ENCODE measurements around the gene CRYGN.

The CRYGN gene

DNA sequence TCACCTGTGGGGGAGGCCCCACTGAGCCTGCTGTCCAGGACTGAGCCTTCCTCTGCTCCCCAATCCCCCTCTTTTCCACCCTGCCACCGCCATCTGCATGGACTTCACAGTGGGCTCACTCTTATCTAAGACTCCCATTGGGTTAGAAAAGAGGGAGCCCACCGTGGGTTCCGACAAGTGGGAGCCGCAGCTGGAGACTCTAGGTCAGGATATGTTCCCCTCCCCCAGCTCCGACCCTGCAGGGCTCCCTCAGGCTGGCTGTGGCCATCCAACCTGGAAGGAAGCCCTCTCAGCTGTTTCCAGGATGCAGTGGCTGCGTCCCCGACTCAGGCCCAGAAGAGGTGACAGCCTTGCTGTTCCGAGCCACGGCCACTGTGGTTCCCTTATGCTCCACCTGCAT is 34.9 kb downstream of the CRYGN start:
- DNase-seq = no peak

DNA sequence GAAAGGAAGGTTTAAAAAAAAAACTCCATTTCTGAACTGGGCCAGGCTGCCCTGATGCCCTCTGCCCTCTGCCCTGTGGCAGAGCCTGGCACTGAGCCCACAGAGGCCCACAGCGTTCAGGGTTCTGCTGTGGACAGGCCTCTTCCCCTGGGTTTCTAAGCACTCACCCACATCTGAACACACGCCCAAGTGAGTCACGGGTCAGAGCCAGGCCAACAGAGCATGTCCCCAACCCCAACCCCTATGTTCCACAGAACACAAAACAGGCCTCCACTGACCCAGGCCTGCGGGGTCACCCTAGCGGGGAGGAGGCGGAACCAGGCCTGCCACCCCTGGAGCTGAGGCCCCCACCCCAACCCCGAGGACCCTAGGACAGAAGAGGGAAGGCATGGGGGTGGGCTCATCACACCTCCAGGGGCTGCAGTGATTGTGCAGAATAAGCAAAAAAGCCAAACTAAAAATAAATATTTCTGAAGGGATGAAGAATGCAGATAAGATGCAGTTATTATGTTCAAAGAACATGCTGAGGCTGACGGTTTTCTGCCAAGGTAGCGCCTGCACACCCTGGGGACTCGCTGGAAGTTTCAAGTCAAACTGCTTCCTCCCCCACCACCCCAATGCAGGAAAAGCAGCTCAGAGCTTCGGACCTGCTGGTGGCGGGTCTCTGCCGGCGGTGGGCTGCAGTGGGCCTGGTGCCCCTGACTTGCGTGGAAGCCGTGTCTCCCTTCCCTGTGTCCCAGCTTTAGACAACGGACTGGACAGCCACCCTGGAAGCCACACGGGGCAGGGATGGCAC is 35.5 kb downstream of the CRYGN start:
- no peak for DNase-seq

DNA sequence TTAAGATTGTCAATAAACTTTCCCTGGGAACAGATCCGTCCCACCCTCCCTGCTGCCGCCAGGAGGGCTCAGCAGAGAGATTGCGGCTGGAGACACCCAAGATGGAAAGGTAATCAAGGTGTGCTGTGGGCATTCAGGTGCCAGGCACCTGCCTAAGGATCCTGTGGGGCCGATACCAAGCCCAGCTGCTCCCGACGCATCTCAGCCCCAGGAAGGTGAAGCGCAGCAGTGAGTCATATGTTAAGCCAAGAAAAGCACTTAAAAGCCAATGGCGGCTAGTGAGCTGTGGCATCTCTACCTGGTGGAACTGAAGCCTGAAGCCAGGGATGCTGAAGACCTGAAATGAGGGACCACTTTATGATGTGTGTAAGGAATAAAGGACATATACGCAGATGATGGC is 36.2 kb downstream of the CRYGN start:
- DNase-seq = no peak

DNA sequence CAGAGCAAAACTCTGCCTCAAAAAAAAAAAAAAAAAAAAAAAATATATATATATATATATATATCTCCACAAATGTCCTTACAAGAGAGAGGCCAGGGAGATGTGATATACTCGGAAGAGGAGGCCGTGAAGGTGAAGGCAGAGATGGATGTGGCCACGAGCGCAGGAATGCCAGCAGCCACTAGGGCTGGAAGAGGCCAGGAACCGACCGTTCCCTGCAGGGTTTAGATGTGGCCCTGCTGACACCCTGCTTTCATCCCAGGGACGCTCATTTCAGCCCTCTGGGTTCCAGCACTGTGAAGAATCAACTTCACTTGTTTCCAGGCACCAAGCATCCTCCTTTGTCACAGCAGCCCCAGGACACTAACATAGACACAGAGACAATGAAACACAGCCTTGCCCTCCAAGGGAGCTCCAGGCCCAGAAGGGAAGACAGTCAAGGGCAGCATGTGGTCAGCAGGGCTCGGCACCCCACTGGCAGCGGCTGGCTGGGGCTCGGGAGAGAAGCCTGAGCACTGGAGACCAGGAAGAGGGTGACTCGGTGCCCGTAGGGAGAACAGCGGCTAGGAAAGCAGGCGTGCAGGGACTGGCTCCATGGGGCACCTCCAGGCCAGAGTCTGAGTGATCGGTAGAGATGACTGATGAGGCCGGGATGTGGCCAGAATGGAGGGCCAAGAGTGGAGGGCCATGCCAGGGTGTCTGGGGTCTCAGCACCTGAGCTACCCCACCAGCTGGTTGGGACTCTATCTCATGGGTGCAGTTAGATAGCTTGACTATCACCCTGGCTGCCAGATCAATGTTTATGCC is 37.7 kb downstream of the CRYGN start:
- DNase-seq = no peak

DNA sequence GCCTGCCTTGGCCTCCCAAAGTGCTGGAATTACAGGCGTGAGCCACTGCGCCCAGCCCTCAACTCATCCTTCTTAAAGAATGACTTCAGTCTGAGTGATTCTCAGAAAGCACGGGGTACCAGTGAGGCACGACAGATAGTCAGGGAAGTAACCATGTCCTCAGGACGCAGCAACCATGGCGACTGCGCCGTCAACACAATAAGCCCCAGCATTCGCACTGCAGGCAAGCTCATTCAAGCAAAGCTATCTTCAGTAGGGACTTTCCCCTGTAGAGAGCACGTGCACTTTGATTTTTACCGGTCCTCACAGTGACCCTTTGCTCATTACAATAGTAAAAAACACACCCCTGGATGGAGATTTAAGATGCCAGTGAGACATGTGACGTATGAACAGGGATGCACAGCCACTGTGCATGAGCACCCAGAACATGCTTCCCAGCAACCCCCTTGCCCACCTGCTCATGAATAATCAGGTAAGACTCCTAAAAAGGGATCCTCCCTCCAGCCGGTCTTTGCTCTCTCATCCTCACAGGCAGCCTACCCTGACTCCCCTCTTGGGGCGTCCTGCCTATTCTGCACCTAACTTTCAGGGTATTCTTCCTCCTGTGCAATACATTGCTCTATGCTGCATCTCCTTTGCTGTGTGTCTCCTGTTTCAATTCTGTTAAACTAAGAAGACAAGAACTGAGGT is 39.2 kb downstream of the CRYGN start:
- DNase-seq = no peak

DNA sequence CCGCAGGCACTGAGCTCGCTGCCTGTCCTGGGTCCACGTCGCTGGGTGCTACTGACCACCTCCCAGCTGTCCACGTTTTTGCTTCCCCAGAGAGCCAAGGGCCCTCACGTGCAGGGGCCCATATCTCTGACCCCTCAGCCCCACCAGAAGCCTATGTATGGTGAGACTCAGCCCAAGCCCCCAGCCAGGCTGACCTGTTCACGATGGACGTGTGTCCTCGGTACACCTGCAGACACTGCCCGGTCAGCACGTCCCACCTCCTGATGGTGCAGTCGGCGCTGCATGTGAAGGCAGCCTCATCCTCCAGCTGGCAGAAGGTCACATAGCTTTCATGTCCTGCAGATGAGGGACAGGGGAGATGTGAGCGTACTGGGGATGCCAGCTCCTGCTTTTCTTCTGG is 40.0 kb downstream of the CRYGN start:
- DNase-seq = no peak

DNA sequence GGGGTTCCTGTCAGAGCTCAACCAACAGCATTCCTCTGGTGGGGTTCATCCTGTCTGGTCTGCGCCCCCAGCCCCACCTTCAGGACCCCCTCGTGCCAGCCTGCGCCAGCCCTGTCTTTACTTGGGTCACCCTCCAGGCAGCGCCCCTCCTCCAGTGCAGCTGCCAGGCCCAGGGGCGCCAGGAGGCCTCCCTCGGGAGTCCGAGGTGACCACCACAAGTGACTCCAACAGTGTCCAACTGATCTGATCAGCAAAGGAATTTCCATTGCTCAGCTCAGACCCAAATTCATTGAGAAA is 40.7 kb downstream of the CRYGN start:
- no peak for DNase-seq

DNA sequence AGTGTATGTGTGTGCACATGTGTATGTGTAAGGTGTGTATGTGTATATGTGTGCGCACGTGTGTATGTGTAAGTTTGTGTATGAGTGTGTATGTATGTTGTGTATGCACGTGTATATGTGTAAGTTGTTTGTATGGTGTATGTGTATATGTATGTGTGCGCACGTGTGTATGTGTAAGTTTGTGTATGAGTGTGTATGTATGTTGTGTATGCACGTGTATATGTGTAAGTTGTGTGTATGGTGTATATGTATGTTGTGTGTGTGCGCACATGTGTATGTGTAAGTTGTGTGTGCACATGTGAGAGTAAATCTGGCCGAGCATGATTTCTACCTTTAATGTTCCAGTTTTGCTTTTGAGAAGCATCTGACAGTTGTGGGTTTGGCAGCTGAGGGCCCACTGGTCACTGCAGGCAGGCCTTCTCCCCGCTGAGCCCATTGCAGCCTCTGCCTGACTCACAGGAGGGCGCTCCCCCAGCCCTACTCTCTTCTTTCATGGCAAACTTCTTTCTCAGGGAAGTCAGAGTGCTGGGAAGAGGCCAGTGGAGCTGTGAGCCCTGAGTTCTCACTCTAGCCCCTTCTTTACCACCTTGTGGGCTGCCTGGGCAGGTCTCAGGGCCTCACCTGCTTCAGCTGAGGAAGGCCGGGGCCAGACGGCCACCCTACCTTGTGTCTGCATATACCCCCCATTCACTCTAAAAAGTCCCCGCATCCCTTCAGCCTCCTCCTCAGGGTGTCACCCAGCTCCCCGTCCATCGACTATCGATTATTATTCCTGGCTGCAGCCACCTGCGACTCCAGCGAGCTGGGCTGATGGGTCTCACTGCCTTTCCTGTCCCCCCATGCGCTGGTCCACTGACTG is 41.3 kb downstream of the CRYGN start:
- no peak for DNase-seq

DNA sequence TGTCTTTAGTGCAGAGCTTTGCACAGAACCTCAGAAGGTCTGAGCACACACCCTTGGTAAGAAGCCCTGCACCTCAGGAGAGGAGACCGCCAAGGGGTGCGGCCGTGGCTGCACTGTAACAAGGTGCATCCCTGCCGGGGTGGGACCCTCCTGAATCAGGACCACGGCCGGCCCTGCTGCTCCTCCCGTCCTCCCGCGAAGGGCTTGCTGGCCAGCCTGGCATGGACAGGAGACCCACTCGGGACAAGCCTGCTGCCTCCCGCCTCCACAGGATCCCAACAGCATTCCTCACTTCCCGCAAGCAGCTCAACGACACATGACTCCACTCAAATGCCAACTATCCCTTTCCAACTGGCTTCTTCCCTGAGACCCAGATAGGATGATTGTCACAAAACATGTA is 42.9 kb downstream of the CRYGN start:
- no peak for DNase-seq

DNA sequence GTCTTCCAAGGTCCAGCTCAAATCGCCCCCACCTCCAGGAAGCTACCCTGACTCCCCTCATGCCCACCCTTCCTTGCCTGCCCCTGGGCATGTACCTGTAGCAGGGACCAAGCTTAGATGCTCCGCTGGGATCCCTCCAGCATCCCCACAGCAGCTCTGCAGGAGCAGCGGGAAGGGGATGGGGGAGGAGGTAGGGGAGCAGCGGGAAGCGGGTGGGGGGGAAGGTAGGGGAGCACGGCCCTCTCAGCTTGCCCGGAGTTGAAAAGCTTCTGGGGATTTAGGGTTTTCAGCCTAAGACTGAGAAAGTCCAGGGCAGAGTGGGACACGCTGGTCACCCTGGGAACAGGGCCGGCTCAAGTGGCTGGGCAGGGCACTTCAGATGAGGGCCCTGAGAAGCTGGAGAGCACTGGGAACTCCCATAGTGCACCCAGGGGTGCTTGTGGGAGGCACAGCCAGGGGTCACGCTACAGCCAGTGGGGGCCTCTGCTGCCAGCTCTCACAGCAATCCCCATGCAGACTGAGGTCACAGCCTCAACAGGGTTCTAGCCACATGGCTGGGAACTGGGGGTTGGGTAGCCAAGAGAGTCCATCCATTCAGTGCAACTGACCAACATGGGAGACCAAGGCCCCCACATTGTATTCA is 43.5 kb downstream of the CRYGN start:
- no peak for DNase-seq

DNA sequence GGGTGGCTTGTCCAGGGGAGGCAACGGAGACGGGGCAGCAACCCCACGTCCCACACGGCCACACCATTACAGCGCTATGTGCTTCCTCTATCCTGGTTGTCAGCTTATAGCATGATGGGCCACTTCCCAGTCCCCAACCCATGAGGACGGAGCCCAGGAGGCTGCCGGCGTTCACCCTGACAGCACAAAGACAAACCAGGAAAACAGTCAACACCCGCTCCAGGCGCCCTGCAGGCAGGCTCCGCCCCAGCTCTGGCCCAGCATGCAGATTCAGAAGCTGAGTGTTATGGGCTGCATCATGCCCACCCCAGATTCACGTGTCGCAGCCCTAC is 44.9 kb downstream of the CRYGN start:
- no peak for DNase-seq

DNA sequence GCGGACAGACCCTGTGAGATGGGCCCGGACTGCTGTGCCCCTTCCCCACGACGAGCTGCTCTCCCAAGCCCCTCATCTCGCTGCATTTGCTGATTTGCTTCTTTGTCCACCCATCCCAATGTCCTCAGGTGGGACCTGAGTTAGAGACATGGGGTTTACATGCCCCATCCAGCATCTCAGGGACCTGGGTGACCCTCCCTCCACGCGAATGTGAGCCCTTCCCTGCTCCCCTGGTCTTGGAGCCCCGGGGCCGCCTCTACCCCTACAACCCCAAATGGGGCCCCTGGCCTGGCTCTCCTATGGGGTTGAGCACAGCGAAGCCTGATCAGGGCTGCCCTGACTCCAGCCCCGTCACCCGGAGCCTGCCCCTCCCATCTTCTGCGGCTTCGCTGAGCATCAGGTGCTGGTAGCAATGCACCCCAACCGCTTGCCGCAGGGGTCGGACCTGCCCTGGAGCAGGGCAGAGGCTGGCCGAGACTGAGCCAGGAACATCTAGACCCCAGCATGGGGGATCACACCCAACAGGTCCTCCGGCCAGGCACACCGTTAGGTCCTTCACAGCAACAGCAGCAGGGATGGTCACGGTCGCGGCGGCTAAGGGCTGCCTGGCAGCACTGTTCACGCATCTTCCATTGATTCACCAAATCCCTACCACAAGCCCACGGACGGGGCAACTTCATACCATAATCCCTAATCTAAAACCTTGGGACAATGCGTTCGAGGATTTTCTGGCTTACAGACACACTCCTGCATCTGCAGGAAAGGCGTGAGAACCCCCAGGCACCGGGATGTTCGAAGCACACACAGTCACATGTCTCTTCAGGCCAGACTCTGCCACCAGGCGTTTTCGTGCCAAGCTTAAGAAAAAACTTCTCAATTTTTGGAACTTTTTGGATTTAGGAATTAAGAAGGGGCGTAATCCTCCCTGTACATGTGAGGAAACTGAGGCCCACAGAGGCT is 45.6 kb downstream of the CRYGN start:
- no peak for DNase-seq

DNA sequence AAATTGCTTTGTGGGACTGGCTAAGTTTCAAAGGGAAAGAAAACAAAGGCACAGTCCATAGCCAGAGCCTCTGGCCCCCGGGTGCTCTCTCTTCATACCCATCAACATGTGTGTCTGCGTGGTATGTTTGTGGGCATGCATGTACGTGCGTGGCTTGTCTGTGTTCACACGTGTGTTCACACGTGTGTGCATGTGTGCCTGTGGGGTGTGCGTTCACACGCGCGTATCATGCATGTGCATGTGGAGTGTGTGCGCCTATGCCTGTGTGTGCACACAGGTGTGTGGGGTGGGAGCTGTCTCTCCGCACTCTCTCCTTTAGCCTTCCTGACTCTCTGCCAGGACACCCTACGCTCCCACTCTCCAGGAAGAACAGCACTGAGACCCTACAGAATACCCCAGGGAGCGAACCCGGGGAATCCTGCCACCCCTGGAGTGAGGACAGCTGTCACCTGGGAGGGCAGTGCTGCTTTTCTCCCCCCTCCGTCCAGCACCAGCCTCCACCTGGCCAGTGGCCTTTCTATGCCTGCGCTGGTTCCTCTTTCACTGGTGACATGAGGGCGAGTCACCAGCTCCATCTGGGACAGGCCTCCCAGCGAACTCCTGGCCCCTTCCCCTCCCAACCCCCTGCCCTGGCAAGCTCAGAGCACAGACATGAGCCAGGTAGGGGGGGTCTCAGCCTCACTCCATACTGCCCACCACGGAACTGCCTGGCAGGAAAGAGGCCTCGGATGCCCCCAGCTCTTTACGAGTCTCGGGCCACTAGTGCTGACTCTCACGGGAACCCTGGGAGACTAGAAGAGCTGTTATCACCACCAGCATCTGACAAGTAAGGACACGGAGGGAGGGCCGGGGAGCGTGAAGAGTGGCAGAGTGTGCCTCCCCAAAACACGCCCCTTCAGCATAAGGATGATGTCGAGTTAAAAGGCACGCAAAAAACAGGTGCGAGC is 46.6 kb downstream of the CRYGN start:
- no peak for DNase-seq

DNA sequence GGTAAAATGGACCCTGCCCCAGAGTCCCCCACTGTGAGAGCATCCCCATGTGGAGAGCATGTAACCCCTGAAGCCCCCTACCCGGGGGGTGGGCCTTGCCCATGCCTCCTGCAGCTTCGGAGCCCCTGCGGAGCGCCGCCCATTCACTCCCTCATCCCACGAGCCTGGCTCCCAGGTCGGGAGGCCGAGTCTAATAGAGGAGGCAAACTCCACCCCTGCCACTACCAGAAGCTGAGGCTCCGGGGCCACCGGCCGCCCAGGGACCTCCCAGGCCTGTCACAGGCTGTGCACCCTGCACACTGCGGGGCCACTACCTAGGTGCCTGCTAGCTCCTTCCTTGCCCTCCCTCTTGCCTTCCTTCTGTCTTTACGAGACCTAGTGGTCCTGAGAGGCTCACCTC is 47.5 kb downstream of the CRYGN start:
- no peak for DNase-seq

DNA sequence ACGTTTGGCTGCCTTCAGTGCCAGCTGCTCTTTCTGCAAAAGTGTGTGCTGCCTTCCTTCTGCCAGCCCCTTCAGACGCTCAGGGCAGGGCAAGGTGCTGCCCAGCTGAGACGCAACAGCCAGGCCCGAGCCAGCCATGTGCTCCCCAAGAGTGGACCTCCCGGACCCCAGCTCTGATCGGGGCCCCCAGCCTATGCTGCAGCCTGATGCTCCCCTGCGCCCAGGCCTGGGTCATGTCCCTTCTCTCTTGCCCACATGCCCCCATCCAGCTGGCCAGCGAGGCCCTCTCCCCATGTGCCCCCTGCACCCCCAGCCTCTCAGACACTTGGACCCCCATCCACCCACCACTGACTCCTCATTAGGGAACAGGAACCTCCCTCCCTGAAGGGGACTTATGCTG is 47.9 kb downstream of the CRYGN start:
- no peak for DNase-seq

DNA sequence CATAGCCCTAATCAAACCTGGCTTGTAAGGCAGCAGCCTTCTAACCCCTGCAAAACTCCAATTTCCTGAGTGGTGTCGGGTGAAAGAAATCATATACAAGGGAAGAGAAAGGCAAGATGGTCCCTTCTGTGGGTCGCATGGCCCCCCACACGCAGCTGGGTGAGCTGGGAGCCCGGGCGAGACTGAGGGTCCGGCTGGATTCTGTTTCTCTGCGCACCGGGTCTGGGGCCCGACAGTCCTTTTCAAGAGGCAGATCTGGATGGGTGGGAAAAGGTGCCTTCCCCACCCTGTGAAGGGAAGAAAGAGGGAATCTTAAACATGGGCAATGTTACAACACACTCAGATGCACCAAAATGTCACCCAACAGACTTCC is 48.6 kb downstream of the CRYGN start:
- DNase-seq = no peak

DNA sequence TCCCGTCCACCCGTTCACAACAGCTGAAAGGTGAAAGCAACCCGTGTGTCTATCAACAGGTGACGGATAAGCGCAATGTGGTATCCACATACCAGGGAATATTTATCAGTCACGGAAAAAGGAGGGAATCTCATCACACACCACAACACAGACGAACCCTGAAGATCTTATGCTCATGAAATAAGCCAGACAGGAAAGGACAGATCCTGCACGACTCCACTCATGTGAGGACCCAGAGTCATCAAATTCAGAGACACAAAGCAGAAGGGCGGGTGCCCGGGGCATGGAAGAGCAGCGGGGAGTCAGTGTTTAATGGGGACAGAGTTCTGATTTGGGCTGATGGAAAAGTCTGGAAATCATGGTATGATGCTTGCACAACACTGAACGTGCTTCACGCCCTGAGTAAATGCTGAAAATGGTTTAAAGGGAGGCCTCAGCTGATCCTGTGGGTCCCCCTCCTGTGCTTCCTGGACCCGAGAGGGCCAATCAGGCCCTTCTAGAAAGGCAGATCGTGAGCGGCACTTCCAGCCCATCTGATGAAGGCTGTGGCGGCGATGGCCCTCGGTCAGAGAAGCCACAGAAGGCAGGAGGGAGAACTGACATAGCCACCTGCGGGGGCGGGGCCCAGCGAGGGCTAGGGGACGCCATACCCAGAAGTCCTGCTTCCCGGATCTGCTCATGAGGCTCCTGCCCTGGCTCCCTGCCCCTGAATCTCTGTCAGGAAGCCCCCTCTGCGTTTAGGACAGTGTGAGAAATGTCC is 49.2 kb downstream of the CRYGN start:
- DNase-seq = no peak

DNA sequence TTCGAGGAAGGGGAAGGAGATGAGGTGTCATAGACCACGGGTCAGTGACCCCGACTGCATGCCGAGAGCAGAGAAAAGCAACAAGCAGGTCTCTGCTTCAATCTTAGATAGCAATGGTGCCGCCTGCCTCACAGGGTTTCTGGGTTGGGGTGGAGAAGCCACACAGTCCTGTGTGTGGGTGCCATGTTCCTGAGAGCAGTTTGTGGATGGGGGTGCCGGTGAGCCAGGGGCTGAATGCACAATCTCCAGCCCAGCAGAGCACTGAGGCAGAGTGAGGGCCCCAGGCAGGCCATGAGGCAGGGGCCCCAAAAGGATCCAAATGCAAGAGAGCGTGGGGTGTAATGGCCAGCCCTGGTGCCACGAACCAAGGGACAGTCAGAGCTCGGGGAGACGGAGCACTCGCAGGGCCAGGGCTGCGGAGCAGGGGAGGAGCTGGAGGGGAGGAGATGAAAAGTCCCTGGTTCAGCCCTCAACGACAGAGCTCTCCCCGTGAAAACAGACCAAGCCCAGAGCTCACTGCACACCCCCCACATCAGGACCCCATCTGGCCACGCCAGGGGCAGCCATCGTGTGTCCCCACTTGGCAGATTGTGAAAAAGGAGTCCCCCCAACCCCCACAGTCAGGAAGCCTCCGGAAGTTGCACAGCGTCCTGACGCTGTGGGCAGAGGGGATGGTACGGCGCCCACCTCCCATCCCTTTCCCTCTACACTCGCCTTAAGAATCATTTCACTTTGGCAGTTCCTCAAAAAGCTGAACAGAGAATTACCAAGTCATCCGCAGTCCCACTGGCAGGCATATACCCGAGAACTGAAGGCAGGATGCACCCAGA is 50.0 kb downstream of the CRYGN start:
- no peak for DNase-seq
